Cardiac fibroblast (primary cell): ENCODE results near the gene ZNF423.

Source experiments
- DNase-seq, 2 donors: peaks; one replicate each; pipeline versions ENCODE4 v3.0.0 to v3.0.0-alpha.2; 2010; ENCODE audit warnings: low read depth in 2 of 2
- H3K4me3 ChIP-seq, 2 donors: replicated peaks in 1 of 2; 1 replicate in 1 of 2; 2 replicates in 1 of 2; pipeline ENCODE4 v1.5.1; 2011; ENCODE audit warnings: low read depth in 2 of 2, low read length in 2 of 2, mild to moderate bottlenecking in 2 of 2, moderate library complexity in 1 of 2
- CTCF ChIP-seq: IDR thresholded peaks from one replicate; pipeline ENCODE4 v1.5.1; 2011; ENCODE audit warnings: low read depth, mild to moderate bottlenecking, low read length, inconsistent platforms

Gene ZNF423

GRCh38 chr16:49838441-49839016, 17.4 kb downstream of the ZNF423 start:
- no peak for DNase-seq
- H3K4me3 ChIP-seq = no peak overlapping the region
- no peak for TF ChIP-seq CTCF

DNA sequence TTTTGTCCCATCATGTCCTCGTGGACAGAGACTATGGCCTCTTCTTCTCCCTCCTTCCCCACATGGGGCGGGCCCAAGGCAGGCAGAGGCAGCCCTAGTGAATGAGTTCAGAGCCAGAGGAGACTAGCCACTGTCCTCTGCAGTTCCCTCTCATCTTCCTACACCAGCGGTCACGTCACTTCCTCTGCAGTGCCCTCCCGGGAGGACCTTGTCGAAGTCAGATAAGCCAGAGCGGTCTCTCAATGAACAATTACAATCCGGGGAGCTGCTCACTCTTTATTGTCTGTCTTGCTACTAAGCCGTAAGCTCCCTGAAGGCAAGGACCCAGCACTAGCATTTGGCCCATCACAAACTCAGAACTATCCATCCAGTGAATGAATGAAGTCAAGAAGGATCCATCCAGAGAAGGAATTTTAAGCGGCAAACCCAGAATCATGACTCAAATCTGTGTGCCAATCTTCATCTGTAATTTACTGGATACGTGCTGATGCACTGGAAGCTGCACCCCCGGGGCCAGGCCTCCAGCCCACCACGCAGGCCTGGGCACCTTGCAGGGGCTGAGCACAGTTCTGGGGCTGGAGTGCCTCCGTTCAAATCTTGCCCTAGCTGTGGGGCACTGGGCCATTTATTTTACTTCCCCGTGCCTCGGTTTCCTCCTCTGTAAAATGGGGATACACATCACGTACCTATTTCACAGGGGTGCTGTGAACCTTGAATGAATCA, 18.1 kb downstream of the ZNF423 start:
- TF ChIP-seq CTCF = no peak
- no peak for DNase-seq
- H3K4me3 ChIP-seq = no peak overlapping the region

GRCh38 chr16:49836668-49837067, 19.2 kb downstream of the ZNF423 start:
- no peak for TF ChIP-seq CTCF

DNA sequence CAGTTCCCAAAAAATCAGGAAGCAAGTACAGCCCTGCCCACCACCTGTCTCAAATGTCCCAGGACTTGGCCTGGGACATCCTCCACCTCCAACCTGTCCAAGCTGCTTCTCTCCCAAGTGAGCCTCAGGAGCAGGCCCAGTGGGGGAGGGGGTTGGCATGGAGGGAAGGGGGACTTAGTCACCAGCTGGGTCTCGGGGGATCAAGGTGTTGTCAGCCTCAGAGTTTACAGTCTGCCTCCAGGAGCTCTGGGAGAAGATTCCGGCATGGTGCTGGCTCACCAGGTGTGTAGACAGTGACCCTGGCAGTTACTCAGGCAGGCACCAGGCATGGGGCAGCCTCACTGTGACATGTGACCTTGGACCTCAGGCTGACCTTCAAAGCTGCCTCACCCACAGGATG, 19.7 kb downstream of the ZNF423 start:
- no peak for DNase-seq
- TF ChIP-seq CTCF = no peak
- no peak overlapping the region for H3K4me3 ChIP-seq

More at GRCh38 chr16:49836668-49837067, 19.2 kb downstream of the ZNF423 start:
- peak in 1 of 2 donors; percentile 26 for DNase-seq
- H3K4me3 ChIP-seq = no peak overlapping the region

DNA sequence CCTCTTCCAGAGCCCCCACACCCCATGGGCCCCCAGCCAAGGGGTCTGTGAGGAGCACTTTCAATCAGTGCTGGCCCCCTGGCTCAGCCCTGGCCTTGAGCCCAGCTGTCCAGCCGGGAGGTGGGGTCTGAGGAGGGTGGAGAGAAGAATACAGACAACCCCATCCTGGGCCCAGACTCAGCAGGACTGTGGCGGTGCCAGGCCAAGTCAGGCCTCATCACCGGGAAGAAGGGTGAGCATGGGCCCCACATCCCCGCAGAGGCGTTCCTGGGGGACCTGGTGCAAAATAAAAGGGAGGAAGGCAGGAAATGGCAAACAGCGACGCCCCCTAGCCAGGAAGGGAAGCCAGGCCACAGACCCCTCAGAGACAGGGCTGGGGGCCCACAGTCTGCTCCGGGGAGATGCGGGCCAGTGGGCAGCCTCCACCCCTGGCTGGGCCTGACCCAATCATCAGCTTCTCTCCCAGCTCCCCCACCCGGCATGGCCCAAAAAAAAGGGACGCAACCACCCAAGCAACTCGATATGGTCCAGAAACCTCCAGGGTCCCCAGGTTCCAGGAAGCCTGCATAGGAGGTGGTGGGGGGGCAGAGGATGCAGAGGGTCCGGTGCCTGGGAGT, 20.6 kb downstream of the ZNF423 start:
- H3K4me3 ChIP-seq = no peak overlapping the region
- TF ChIP-seq CTCF = no peak
- DNase-seq = peak in 1 of 2 donors; percentile 53

GRCh38 chr16:49834531-49835151, 21.3 kb downstream of the ZNF423 start:
- no peak for TF ChIP-seq CTCF
- peak; percentile 22 to 79 for DNase-seq
- no peak overlapping the region for H3K4me3 ChIP-seq
